T-helper 2 cell (primary cell): ENCODE data around the gene UVSSA.

ENCODE experiments used
- DNase-seq, 5 experiments: peaks; one replicate each; pipeline versions ENCODE4 v3.0.0 to v3.0.0-alpha.2; 2012 to 2022

The UVSSA gene

DNA sequence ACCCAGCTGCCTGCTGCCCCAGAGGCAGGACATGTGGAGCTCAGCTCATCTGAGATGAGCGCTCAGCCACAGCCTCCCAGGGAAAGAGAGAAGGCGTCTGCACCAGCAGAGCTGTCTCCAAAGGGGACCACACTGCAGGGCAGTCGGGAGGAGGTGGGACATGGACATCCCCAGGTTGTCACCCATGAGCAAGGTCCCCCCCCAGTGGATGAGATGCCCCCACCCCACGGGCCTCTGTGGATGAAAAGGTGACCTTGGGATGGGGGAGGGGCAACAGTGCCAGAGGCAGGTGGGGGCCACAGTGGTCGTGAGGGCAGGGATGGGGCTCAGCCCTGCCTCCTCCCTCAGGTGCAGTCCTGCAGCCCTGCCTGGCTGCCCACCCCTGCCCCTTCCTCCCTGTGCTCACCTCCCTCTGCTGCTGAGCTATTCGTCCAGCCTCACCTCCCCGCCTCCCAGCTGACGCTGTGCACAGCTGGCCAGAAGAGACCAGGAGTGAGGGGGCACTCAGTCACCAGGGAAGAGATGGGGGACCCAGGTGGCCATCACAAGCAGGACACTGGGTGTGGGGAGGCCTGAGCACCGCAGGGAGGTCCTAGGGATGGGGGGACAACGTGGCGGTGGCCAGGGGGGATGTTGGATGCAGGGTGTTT lies 49.9 kb downstream of the UVSSA start:
- peak in 1 of 5 experiments; percentile 5 for DNase-seq

DNA sequence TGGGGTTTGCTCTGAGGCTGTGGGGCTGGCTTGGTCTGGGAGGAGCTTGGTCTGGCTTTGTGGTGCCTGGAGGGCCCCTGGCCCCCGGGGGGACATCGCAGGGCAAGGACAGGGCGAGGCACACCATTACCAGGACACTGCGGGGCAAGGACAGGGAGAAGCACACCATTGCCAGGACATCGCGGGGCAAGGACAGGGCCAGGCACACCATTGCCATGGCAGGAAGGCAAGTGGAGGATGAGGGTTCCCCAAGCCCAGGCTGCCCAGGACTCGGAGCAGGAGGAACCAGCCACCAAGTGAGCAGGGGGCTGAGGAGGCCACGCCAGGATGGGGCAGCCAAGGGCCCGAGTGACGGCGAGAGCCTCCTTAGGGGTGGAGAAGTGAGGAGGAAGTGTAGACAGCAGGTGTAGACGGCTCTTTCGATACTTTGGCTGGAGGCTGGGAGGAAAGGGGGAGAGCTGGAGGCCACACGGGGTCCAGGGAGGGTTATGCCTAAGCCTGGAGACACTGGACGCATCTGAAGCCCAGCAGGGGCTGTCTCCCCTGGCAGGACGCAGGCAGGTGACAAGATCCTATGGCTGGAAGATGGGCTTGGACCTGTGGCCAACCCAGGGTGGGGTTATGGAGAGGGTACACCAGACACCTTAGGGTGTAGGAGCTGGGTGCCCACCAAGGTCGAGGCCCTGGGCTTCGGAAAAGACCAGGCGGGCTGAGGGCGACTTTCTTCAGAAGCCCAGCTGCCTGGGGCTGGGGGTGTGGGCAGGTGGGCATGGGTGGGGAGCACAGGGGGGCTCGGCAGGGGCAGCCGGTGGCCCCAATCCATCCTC lies 51.9 kb downstream of the UVSSA start:
- no peak for DNase-seq

DNA sequence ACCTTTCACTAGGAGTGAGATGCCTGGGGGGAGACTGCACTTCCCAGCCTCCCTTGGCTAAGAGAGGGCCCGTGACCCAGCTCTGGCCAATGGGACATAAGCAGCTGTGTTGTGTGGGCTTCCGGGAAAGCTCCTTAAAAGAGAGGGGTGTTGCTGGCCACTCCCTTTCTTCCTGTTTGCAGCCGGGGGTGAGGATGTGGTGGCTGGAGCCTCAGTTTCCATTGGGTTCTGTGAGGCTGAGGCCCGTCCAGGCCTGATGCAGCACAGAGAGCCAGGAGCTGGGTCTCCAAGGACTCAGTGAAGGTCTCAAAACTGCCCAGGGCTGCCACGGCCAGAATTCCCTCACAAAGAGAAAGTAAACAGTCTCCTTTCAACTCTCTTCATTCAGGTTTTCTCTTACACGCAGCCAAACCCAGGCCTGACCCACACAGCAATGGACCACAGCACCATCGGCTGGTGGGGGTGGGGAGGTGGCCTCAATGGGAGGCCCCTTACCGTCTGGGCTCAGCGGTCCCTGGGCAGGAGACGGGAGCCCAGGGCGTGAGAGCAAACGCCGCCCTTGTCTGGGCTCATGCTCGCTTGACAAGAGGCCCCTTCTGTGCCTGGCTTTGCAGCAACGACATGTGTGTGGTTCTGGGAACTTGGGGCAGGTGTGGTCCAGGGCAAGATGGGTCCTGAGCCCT lies 52.6 kb downstream of the UVSSA start:
- DNase-seq, result no peak

DNA sequence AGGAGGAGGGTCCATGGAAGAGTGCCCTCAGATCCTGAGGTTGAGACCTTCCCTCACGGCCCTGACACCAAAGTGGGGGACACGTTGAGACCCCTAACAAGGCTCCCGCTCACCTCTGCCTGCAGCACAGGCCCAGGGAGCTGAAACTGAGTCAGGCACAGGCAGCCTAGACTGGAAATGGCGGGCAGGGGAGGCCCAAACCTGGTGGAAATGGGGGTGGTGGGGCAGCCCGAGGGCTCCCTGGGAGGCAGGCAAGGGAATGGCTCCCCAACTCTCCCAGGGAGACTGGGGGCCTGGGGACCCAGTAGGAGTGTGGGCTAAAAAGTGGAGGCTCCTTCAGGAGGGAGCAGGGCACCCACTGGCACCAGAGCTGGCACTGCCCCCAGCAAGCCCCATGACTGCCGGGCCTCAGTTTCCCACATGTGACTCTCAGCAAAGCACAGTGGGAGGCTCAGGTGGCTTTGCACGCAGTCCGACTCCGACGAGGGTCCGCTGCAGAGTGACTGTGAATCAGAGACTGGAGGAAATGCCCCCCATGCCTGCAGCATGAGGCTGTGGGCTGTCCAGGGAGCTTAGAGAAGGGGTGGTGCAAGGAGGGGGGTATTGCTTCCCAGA lies 53.3 kb downstream of the UVSSA start:
- DNase-seq, result no peak

DNA sequence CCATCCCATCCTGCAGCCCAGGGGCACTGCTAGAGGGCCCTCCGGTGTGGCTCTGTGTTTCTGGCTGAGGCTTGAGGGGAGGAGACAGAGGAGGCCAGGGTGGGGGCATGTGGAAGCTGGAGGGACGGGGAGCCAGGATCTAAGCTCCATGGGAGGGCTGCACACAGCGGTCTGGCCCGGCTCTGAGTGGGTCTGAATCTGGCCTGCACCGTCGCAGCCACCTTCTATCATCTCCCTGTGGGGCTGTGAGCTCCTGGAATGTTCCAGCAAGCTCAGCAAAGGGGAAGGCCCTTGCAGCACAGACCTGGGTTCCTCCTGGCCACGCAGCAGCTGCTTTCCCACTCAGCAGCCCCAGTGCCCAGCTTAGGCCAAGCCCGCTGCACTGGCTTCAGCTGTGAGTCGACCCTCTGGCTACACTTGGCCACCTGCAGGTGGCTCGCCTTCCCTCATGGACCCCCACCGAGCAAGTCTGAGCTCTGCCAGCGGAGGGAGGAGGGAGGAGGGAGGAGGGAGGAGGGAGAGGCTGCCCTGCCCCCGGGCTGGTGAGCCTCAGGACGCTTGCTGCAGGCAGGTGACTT lies 53.9 kb downstream of the UVSSA start:
- DNase-seq, result no peak

DNA sequence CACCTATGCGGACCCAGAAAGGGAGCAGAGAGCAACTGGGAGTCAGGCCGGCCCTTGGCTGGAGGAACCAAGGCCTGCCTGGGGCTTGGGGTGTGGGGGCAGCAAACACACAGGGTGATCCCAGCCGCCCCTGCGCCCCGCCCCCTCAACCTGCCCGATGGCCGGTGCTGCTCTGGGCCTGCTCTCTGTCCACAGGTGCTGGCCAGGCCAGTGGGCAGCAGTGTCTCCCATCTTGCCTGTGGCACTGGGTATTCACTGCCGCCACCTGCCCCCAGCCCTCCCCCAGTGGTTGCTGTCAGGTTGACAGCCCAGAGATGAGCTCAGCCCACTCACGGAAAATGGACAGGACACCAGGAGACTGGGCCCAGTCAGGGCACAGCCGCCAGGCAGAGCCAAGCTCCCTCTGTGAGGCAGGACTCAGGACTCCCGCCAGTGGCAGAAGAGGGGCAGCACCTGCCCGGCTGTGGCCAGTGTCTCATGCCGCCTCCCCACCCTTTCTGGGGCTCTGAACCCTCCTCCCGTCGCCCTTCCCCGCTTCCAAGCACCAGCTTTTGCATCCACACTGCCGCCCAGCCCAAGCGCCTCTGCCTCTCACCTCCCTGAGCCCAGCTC lies 54.5 kb downstream of the UVSSA start:
- DNase-seq, result no peak

DNA sequence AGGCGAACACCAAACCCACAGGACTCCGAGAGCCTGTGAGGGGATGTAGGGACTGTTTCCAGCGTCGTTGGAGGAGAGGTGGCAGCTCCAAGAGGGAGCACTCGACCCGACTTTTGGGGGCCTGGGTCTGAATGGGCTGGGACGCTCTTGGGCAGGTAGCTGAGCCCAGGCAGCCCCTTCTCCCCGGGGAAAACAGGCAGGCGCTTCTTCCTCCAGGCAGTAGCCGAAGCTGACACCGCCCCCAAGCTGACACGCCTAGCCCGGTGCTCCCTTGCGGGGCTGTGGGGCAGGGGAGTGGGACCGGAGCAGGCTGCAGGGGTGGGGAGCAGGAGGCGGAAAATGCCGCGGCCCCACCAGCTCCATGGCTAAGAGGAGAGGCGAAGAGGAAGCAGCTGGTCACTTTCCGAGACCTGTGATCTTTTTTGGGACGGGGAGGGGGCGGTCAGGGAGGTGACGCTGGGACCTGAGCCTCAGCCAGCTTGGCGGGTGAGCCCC lies 55.1 kb downstream of the UVSSA start:
- DNase-seq, result no peak

DNA sequence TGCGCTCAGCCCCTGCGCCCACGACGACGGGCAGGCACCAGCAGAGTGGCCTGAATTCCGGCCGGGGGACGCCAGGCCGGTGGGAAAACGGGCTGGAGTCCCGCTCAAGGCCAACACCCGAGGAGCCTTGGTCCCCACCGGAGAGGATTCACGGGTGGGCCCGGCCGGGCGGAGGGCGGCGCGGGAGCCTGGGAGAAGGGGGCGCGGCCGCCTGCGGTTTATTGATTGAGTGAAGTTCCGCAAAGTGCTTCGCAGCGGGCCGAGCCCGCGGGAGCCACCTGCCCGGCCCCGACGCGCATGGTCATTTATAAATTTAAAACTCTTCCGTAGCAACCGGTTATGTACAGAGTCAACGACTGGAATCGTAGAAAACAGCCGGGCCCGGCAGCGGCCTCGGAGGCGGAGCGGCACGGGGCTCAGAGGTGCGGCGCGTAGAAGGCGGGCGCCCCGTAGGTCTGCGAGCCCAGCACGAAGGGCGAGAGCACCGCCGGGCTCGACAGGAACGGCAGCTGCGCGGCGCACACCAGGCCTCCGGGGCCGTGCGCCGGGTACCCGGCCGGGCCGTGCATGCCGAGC lies 55.6 kb downstream of the UVSSA start:
- DNase-seq, result peak in 1 of 5 experiments; percentile 24

DNA sequence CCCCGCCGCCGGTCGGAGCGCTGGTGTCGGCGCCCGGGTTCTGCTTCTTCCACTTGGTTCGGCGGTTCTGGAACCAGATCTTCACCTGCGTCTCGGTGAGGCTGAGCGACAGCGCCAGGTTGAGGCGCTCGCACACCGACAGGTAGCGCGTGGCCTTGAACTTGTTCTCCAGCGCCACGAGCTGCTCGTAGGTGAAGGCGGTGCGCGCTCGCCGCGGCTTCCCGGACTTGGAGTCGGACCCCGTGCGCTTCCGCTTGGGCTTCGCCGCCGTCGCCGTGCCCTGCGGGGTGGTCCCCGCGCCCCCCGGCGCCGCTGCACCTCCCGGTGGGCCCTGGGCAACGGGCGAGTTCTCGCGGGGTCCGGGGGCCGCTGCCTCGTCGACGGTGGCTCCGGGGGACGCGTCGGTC lies 56.2 kb downstream of the UVSSA start:
- DNase-seq, result no peak

DNA sequence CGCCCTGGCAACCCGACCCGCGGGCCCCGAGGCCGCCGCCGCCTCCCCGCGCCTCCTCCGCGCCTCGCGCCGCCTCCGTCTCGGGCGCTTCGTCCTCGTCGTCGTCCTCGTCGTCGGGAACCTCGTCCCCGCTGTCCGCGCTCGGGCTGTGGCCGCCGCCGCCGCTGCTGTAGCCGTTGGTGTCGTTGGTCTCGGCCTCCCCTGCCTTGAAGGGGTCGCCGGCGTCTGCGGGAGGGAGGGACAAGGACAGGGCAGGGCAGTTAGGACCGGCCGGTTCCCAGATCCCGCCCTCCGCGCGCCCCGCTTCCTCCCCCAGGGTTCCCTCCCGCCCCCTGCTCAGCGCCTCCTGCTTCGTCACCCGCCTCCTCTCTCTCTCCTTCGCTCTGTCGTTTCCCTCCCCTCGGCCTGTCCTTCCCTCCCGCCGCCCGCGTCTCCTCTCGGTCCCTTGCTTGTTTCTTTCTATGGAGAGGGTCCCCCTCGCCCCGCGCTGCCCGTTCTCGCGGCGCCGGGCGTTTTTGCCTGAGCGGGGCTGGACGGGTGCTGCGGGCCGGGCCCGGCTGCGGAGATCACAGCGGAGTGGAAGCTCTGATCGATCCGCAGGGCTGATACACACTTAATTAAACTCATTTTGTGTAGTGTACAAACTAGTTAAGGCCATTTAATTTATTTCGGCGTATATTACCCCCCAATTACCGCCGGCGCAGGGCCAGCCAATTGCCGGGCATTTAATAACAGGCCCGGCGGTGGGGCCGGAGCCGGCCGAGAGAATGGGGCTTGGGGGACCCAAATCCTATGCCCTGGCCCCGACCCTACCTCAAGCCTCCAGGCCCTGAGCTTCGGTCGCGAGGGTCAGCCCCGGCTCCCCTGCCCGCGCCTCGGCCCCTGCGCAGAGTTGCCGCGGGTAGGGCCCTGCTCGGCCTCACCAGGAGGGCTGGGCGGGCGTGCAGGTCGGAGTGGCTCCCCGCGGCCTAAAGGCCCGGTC lies 56.9 kb downstream of the UVSSA start:
- DNase-seq, result no peak

DNA sequence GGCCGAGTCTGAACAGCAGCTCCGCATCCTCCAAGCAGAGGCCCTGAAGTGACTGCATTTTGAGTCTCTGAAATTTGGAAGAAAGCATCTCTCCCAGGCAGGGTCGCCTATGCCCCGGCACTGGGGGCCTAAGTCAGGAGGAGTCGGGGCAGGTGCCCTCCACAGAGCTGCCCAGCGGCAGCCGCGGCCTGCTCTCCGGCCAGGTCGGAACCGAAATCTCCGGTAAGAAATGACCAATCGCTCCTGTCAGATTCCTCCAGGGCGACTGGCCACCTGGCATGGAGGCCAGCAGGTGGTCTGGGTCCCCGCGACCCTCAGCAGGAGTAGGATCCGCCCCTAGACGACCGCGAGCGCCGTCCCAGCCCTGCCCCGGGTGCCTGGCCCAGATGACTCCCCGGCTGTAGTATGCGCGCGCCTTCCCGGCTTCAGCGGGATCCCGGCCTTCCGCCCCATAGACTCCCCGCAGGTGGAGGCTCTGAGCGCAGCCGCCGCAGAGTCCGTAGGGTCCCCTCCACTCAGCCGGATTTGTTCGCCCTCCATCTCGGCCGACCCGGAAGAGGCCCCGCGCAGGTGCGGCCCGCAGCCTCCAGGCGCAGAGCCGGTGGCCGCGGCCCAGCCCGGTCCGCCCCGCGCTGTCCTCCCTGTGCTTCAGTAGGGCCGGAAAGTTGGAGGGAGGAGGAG lies 57.7 kb downstream of the UVSSA start:
- DNase-seq, result no peak

DNA sequence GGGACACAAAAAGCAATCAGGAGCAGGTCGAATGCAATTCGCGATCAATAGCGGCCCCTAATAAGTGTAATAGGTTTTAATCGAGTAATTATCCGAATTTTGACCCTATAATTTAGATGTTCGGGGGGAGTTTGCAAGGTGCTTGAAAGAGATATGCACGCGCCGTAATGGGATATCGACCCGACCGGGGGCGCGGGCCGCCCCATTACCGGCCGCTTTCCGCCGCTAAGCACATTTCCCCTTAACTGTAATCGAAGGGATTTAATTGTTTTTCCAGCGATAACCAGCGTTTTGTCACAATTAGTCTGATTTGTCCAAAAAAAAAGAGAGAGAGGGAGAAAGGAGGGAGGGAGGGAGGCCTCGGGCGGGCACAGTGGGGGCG lies 58.2 kb downstream of the UVSSA start:
- no peak for DNase-seq

DNA sequence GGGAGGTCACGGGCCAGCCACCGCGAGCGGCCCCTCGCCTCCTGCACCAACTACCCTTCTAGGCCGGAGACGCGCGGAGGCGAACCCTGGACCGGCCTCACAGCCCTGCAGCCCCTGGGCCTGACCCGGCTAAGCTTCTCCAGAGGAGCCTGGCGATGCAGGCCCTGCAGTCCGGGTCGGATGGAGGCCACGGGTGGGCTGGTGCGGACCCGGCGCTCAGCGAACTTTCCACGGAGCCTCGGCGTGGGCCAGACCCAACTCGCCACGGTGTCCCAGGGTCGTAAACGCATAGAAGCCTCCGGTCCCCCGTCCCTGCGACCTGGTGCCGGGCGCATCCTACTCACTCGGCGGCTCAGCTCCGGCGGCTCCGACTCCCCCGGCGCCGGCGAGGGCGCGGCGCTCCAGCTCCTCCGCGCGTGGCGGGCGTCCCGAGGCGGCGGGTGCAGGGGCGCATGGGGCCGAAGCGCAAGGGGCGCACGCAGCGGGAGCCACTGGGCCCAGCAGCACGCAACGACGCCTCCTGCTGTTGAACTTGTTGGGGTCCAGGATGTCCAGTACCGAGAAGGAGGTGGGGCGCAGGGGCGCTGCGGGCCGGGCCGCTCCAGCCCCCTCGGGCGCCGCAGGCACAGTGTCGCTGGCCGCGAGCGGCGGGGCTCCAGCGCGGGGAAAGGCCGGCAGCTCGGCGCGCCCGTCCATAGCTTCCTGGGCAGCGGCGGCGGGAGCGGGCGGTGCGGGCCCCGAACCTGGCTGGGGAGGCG lies 58.8 kb downstream of the UVSSA start:
- no peak for DNase-seq

DNA sequence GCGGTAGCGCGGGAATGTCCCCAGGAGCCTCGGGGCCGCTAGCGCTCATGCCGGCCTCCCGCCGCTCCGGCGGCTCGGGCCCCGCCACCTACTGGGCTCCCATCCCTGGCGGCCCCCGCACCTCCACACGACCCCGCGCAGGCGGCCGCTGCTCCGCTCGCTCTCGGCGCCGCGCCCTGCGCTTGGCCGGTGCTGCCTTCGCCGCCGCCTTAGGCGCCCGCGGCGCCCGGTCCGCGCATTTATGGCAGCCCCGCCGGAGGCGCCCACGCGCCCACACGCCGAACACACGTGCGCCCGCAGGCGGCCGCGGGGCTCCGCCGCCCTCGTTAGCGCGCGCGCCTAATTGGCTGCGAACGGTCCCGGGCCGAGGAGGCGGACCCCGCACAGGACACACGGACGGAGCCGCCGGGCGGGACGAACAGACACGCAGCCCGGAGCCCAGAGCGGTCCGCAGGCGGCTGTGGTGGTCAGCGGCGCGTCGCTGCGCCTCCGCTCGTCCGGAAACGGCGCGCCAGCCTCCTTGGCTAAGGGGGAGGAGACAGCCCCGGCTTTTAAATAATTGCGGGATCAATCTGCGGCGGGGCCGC lies 59.5 kb downstream of the UVSSA start, which contains the start of gene NKX1-1:
TSS of gene NKX1-1 (minus strand) at position 49 of the 587 bp plus-strand sequence. CDS start at position 49, 0 bp downstream.
- no peak for DNase-seq

DNA sequence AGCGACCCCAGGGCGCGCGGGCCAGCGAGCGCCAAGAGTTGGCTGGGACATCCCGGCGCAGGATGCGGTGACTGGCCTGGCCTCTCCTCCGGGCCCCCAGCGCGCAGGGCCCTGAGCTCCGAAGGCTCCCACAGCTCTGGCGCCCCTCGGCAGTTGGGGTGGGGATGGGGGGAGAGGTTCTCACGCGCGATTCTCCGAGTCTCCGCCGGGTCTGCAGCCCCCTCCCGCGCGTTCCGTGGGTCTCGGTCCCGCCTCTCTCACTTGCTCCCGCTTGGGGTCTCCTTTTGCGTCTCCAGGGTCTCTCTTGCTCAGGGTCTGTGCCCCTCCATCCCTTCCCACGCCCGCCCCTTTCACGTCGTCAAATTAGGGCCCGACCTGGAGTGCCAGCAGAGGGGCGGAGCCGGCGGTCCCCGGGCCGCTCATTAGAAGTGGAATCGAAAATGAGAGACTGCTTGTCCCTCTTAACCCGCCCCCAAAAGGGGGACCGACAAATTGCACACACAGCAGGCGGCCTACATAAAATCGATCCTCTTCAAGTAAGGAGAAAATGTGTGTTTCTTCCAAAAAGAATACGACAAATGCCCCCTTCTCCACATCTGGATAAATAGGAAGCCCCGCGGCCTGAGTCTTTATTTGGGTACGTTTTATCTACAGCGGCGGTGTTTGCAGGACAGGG lies 60.1 kb downstream of the UVSSA start:
- no peak for DNase-seq

DNA sequence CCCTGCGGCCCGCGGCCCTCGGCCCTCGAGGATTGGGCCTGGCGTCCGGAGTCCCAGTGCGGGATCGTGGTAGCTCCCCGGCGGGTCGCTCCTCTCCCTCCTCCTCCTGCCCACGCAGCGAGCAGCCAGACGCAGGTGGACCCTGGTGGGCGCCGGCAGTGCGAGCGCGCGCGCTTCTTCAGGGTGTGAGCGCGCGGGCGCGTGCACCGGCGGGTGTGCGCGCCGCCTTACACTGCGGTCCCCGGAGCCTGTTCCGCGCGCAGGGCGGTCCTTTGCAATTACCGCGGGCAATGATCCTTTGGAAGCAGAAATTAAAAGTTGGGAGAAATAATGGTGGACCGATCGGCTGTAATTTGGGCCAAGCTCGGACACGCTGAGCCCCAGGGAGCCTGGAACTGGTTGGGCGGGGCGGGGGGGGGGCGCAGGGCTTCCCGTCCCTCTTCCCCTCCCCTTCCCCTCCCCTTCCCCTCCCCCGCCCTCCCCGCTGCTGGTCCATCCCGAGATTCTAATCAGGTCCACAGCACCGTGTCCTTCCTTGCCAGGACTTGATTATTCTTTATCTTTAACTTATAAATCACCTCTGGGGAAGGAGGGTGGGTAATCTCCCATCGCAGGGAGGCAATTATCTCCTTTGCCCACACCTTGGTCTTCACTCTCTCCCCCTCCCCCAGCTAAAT lies 60.8 kb downstream of the UVSSA start:
- DNase-seq, result no peak

DNA sequence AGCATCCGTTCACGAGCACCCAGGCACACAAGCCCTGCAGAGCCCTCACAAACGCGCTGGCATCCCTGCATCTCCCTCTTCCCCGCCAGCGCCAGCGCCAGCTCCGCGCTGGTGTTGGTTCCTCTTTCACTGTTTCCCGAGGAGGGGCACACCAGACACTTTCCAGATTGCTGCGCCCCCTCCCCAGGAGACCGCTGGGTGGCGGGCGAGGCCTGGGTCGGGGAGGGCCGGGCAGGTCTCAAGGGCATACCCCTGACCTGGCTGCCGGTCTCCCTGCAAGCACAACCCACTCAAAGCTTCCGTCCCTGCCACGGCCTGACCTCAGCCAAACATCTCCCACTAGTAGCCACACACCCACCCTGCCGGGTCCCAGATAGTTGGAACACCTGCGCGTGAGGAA lies 61.4 kb downstream of the UVSSA start:
- no peak for DNase-seq

DNA sequence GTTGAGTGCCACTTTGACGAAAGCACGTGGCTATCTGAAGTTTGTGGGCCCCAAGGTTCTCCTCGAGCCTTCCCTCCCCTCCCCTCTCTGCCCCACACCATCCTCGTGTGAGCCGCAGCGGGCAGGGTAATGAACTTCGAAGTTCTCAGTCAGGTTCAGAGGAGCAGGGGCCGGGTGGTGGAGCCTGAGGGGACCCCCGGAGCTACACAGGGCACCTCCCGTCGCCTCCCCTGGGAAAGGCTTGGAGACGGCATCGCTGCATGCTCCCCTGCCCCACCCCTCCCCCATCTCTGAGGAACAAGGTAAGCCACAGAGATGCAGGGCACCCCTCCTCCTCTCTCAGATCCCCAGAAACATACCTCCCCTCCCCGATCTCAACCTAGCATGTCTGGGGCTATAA lies 62.1 kb downstream of the UVSSA start:
- no peak for DNase-seq
